Right lobe of liver (tissue), 6 donors: ENCODE measurements around the gene CNOT4. TPM values are rescaled to one million over a fixed set of nuclear protein-coding genes. Genes with fewer than 3 reads are reported as not detected.

ENCODE experiments used
- ATAC-seq, 4 donors: fragments of 200-7000 bp; cut with Tn5 transposase; one replicate each; pipeline ENCODE4 v1.9.1; 2020; ENCODE audit warnings: mild to moderate bottlenecking in 4 of 4, moderate library complexity in 4 of 4
- DNase-seq, 3 donors: peaks; one replicate each; pipeline ENCODE4 v3.0.0-alpha.2; 2020
- H3K27ac ChIP-seq, 3 donors: fragments of 200-600 bp; one replicate each; pipeline ENCODE4 v1.8.0; 2022
- H3K27me3 ChIP-seq, 2 donors: fragments of 200-600 bp; one replicate each; pipeline ENCODE4 v1.8.0; 2022
- H3K36me3 ChIP-seq, 4 donors: fragments of 200-600 bp; sonication (generic) in 1 of 4; one replicate each; pipeline versions ENCODE4 v1.5.1 to v1.8.0; 2017 to 2022; ENCODE audit warnings: control low read depth in 1 of 4
- H3K4me1 ChIP-seq, 4 donors: fragments of 200-600 bp; sonication (generic) in 1 of 4; one replicate each; pipeline versions ENCODE4 v1.5.1 to v1.8.0; 2017 to 2022; ENCODE audit warnings: control low read depth in 1 of 4
- H3K4me3 ChIP-seq, 3 donors: fragments of 200-600 bp; one replicate each; pipeline ENCODE4 v1.8.0; 2022
- H3K9me3 ChIP-seq, 4 donors: fragments of 200-600 bp; sonication (generic) in 1 of 4; one replicate each; pipeline versions ENCODE4 v1.5.1 to v1.8.0; 2017 to 2022; ENCODE audit warnings: control low read depth in 1 of 4
- CTCF ChIP-seq, 4 donors: fragments of 200-600 bp in 3 of 4; fragments of 450-650 bp in 1 of 4; IDR thresholded peaks; one replicate each; pipeline versions ENCODE4 v1.5.1 to v1.8.0; 2016 to 2022; ENCODE audit warnings: antibody characterized with exemption in 4 of 4, mild to moderate bottlenecking in 2 of 4
- POLR2A ChIP-seq: fragments of 450-650 bp; IDR thresholded peaks from one replicate; pipeline ENCODE4 v1.6.1; 2017; ENCODE audit warnings: antibody characterized with exemption, mild to moderate bottlenecking
- WGBS: methylation state at CpG from one replicate; pipeline ENCODE4 v1.1.6; 2018; ENCODE audit warnings: low coverage, low lambda C conversion rate; ENCODE audit not compliant: insufficient coverage; ENCODE audit errors: missing lambda C conversion rate; 5-methylcytosine and 5-hydroxymethylcytosine counted together
- intact Hi-C, 2 donors: fragments of 100-400 bp; cut with DNase I; formaldehyde crosslinking; loops; one replicate each; pipeline versions ENCODE4 v1.11.2 to v1.14.1; 2022
- total RNA-seq, 6 experiments: library from RNA; depleted of rRNA in 2 of 6; stranded (reverse); fragments of >200 nt in 2 of 6; fragmentation: NEBNext Ultra II Directional in 3 of 6; extraction: Animal tissue kit (Norgen Biotek cat#: 25700) in 3 of 6; gene quantifications; one replicate each; pipeline versions ENCODE4 v1.1.0 to v1.2.4, GENCODE V29; 2016 to 2023
- donor health status: DM: no; HTN: yes; CAD: no.
- donor health status: DM: no; HTN: no; CAD: no.
- donor health status: DM: no; HTN: no; CAD: no.
- donor health status: DM: no; HTN: yes; CAD: no.
- donor health status: DM: no; HTN: yes; CAD: no.

CNOT4 gene
- total RNA-seq, 6 experiments from 2014 or later, result 9.1 to 14.1 (median 11.0) TPM

- intact Hi-C loops, result no loop called here
- H3K27me3 ChIP-seq, result no peaks in the 10 kb centered on the region
- H3K36me3 ChIP-seq, result no peaks in the 10 kb centered on the region
- no peaks in the 10 kb centered on the region for H3K9me3 ChIP-seq
- ATAC-seq, result no peak
- no peak for DNase-seq
- H3K4me1 ChIP-seq, result no peaks in the 10 kb centered on the region
- TF ChIP-seq CTCF (IDR thresholded peaks at IDR 0.05) (no peak), POLR2A (no peak)
- no peak overlapping the region for H3K27ac ChIP-seq
- no peak overlapping the region for H3K4me3 ChIP-seq
- WGBS, result 79% methylated on average over 3 of the region's 3 CpGs
Observed at GRCh38 chr7:135463908-135464307, 46.0 kb downstream of the CNOT4 start.

DNA sequence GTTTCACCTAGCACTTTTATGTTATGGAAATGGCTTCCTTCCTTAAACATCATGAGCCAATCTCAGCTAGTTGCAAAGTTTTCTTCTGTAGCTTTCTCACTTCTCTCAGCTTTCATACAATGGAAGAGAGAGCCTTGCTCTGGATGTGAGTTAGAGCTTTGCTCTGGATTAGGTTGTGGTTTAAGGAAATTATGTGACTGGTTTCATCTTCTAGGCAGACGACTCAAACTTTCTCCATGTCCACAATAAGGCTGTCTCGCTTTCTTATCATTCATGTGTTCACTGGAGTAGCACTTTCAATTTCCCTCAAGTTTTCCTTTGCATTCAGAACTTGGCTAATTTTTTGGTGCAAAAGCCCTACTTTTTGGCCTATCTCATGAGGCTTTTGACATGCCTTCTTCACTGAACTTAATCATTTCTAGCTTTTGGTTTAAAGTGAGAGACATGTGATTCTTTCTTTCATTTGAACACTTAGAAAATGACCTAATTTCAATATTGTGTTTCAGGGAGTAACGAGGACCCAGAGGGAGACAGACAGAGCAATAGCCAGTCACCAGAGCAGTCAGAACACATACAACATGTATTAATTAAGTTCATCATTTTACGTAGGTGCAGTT is 49.8 kb downstream of the CNOT4 start:
- Histone ChIP-seq H3K27me3 (no peaks in the 10 kb centered on the region), H3K36me3 (no peaks in the 10 kb centered on the region), H3K27ac (no peak overlapping the region), H3K9me3 (no peaks in the 10 kb centered on the region), H3K4me1 (no peaks in the 10 kb centered on the region), H3K4me3 (no peak overlapping the region)
- TF ChIP-seq CTCF (IDR thresholded peaks at IDR 0.05) (no peak), POLR2A (no peak)
- intact Hi-C loops, result no loop called here
- ATAC-seq, result no peak
- 69% methylated on average over 4 of the region's 4 CpGs for WGBS
- DNase-seq, result no peak

GRCh38 chr7:135459076-135459475 is 50.8 kb downstream of the CNOT4 start:
- intact Hi-C loops, result no loop called here
- no peak overlapping the region for H3K27ac ChIP-seq

DNA sequence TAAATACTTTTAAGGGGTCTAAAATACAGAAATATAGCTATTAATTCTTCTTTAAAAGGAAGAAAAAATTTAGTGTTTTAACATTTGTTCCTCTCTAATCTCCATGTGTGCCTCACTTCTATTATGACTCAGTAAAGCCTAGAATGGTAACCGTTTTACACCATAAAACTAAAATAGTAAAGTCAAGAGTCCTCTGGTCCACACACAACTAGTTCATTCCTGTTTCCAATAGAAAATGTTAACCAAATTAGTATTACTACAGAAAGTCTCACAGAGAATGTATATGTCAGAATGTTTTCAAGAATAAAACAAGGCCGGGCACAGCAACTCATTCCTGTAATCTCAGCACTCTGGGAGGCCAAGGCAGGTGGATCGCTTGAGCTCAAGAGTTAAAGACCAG is 55.8 kb downstream of the CNOT4 start:
- WGBS, result 90% methylated on average over 3 of the region's 3 CpGs
- Histone ChIP-seq H3K4me3 (no peak overlapping the region), H3K27me3 (no peaks in the 10 kb centered on the region), H3K4me1 (peaks cover 0 to 6% (median 0%) of the 10 kb centered on the region in 4 donors), H3K36me3 (no peaks in the 10 kb centered on the region), H3K9me3 (no peaks in the 10 kb centered on the region), H3K27ac (no peak overlapping the region)
- ATAC-seq (no peak), DNase-seq (no peak)
- intact Hi-C loops, result no loop called here
- TF ChIP-seq CTCF (IDR thresholded peaks at IDR 0.05), result no peak
- TF ChIP-seq POLR2A, result no peak

More at GRCh38 chr7:135459076-135459475, 50.8 kb downstream of the CNOT4 start:
- ATAC-seq, result peak in 1 of 4 donors; percentile 47
- Histone ChIP-seq H3K36me3 (no peaks in the 10 kb centered on the region), H3K4me3 (no peak overlapping the region), H3K9me3 (no peaks in the 10 kb centered on the region), H3K27me3 (no peaks in the 10 kb centered on the region), H3K4me1 (no peaks in the 10 kb centered on the region)
- TF ChIP-seq POLR2A, result no peak
- TF ChIP-seq CTCF (IDR thresholded peaks at IDR 0.05), result no peak
- WGBS, result 68% methylated on average over 6 of the region's 6 CpGs
- no peak for DNase-seq

- no peaks in the 10 kb centered on the region for H3K36me3 ChIP-seq
Observed at GRCh38 chr7:135449436-135449835, 60.5 kb downstream of the CNOT4 start.

More at GRCh38 chr7:135449436-135449835, 60.5 kb downstream of the CNOT4 start:
- intact Hi-C loops, result no loop called here
- TF ChIP-seq POLR2A (no peak), CTCF (IDR thresholded peaks at IDR 0.05) (no peak)
- Histone ChIP-seq H3K4me3 (no peak overlapping the region), H3K4me1 (peaks cover 0 to 19% (median 2%) of the 10 kb centered on the region in 4 donors), H3K9me3 (no peaks in the 10 kb centered on the region), H3K27me3 (no peaks in the 10 kb centered on the region), H3K27ac (no peak overlapping the region)
- ATAC-seq (no peak), DNase-seq (no peak)
